Neutrophil (primary cell): ENCODE results near the gene TGM2.
A peak's percentile ranks its signal among the peaks of the same experiment; 100 is the strongest.

ENCODE experiments used
- H3K27ac ChIP-seq: fragments of 200-600 bp; sonication (generic); 2 replicates; pipeline ENCODE4 v1.5.1; 2016; ENCODE audit warnings: mild to moderate bottlenecking, moderate library complexity
- H3K27me3 ChIP-seq: fragments of 200-600 bp; sonication (generic); 2 replicates; pipeline ENCODE4 v1.6.0; 2016; ENCODE audit warnings: mild to moderate bottlenecking
- H3K36me3 ChIP-seq: fragments of 200-600 bp; sonication (generic); 2 replicates; pipeline ENCODE4 v1.5.1; 2017
- H3K4me1 ChIP-seq, 2 experiments: fragments of 200-600 bp in 1 of 2; sonication (generic) in 1 of 2; 1 replicate in 1 of 2; 2 replicates in 1 of 2; pipeline versions ENCODE4 v1.5.1 to v1.6.1; 2013 to 2016; ENCODE audit warnings: low read depth in 1 of 2, low read length in 1 of 2, mild to moderate bottlenecking in 1 of 2, moderate library complexity in 1 of 2; ENCODE audit not compliant: control insufficient read depth in 1 of 2, insufficient read depth in 1 of 2
- H3K4me3 ChIP-seq, 2 experiments: fragments of 200-600 bp in 1 of 2; sonication (generic) in 1 of 2; 1 replicate in 1 of 2; 2 replicates in 1 of 2; pipeline ENCODE4 v1.5.1; 2013 to 2016; ENCODE audit warnings: low read depth in 1 of 2, low read length in 1 of 2, mild to moderate bottlenecking in 1 of 2, moderate library complexity in 1 of 2
- H3K9me3 ChIP-seq: fragments of 200-600 bp; sonication (generic); 2 replicates; pipeline ENCODE4 v1.5.1; 2016
- TF ChIP-seq, protein P1 (sequence below): fragments of 200-600 bp; sonication (generic); IDR thresholded peaks from 2 replicates; pipeline ENCODE4 v1.5.1; 2016; ENCODE audit warnings: antibody characterized with exemption

The TGM2 gene

DNA sequence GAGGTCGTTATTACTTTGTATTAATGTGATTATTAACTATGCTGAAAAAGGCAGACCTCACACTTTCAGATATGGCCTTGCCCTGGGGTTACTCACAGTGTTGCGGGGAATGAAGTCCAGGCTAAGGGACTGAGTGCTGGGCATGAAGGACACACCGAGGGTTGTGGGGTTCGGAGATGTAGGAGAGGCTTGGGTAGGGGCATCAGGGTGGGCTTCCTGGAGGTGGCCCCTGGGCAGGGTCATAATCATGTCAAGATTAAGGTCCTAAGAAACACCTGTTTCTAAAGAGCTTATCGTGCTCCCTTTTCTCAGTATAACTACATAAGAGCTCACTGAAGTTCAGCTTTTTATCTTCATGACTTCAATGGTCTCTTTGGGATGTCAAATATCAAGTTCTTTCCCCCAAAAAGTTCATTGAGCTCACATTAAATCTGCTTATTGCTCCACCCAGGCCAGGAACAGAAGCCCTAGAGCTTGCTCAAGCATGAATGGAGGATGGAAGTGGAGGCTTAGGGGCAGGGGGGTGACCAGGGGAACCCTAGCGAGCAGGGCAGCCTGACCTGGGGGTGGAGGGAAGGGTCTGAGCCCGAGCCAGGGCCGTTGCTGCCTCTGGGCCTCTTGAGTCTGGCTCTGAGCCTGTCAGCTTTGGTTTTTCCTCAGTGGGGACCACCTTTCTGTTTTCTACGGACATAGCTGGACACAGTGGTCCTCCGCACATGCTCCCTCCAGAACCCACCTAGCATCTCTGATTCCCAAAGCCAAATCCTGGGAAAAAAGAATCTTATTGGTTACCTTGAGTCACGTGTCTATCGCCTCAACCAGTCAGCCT, 37.3 kb upstream of the TGM2 start:
- H3K9me3 ChIP-seq = no peaks in the 10 kb centered on the region
- H3K27me3 ChIP-seq = no peaks in the 10 kb centered on the region
- TF ChIP-seq, protein P1, sequence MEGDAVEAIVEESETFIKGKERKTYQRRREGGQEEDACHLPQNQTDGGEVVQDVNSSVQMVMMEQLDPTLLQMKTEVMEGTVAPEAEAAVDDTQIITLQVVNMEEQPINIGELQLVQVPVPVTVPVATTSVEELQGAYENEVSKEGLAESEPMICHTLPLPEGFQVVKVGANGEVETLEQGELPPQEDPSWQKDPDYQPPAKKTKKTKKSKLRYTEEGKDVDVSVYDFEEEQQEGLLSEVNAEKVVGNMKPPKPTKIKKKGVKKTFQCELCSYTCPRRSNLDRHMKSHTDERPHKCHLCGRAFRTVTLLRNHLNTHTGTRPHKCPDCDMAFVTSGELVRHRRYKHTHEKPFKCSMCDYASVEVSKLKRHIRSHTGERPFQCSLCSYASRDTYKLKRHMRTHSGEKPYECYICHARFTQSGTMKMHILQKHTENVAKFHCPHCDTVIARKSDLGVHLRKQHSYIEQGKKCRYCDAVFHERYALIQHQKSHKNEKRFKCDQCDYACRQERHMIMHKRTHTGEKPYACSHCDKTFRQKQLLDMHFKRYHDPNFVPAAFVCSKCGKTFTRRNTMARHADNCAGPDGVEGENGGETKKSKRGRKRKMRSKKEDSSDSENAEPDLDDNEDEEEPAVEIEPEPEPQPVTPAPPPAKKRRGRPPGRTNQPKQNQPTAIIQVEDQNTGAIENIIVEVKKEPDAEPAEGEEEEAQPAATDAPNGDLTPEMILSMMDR = no peak
- H3K4me1 ChIP-seq = peaks cover 15 to 19% of the 10 kb centered on the region in 2 experiments
- no peaks in the 10 kb centered on the region for H3K36me3 ChIP-seq
- no peak overlapping the region for H3K27ac ChIP-seq
- no peak overlapping the region for H3K4me3 ChIP-seq

DNA sequence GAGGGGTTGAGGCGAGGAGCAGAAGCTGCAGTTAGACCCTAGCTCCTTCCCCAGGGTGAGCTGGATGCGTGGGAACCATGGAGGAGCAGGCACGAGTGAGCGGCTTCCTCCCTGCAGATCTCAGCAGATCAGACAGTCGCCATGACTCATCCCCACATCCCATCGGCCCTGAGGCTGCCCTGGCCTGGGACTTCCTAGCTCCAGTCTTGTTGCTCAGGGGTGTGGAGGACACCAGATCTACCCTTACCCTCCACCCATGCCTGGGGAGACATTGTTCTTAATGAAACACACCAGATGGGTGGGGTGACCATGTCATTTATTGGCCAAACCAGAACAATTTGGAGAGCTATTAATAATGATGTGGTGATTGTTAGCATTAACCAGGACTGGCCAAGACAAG, 36.3 kb upstream of the TGM2 start:
- TF ChIP-seq, protein P1 = no peak
- no peaks in the 10 kb centered on the region for H3K9me3 ChIP-seq
- H3K4me3 ChIP-seq = no peak overlapping the region
- H3K27ac ChIP-seq = no peak overlapping the region
- H3K4me1 ChIP-seq = peaks cover 26 to 29% of the 10 kb centered on the region in 2 experiments
- no peaks in the 10 kb centered on the region for H3K36me3 ChIP-seq
- no peaks in the 10 kb centered on the region for H3K27me3 ChIP-seq

DNA sequence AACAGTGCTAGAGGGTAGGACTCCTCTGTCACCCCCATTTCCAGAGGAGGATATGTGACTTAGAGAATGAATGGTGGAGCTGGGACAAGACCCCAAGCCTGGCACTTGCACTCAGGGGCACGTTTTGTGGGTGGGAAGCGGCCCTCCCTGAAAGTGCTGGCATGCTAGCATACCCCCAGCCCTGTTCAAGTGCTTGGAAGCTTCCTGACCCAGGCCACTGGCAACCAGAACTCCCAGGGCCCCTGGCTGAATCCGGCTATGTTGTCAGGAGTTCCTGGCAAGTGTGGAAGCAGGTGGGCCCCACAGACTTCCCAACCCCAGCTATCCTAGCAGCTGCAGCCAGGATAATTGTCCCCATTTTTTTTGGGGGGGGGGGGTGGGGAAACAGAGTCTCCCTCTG, 35.6 kb upstream of the TGM2 start:
- no peak overlapping the region for H3K4me3 ChIP-seq
- TF ChIP-seq, protein P1 = no peak
- H3K27me3 ChIP-seq = no peaks in the 10 kb centered on the region
- no peak overlapping the region for H3K27ac ChIP-seq
- no peaks in the 10 kb centered on the region for H3K36me3 ChIP-seq
- H3K4me1 ChIP-seq = peaks cover 33 to 36% of the 10 kb centered on the region in 2 experiments
- H3K9me3 ChIP-seq = no peaks in the 10 kb centered on the region

DNA sequence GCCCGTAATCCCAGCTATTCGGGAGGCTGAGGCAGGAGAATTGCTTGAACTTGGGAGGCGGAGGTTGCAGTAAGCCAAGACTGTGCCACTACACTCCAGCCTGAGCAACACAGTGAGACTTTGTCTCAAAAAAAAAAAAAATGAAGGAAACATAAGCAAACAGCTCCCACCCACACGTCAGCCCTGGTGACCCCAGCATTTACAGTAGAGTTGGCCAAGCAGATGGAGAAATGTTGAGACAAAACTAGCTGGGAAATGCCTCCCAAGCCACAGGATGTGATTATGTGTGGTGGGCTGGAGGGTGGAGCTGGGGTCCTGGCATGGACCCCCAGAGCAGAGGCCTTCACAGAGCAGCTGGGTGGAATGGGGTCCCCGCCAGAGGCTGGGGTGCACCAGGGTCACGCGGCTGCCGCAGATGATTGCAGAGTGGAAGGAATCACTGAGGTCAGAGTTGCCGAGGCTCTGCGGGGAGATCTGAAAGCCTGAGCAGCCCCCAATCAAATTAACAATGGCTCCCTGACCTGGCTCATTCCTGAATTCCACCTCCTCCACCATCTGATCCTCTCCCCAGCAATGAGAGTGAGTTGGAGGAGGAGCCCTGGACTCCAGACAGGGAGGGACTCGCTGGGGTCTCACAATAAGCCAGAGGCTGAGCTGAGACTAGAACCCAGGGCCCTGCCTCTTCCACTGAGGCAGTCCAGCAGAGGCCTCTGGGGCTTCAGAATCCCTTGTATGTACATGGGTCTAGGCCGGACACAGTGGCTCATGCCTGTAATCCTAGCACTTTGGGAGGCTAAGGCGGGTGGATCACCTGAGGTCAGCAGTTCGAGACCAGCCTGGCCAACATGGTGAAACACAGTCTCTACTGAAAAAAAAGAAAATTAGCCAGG, 34.7 kb upstream of the TGM2 start:
- no peaks in the 10 kb centered on the region for H3K9me3 ChIP-seq
- peaks cover 42 to 45% of the 10 kb centered on the region in 2 experiments for H3K4me1 ChIP-seq
- no peak overlapping the region for H3K27ac ChIP-seq
- no peak overlapping the region for H3K4me3 ChIP-seq
- H3K27me3 ChIP-seq = no peaks in the 10 kb centered on the region
- H3K36me3 ChIP-seq = no peaks in the 10 kb centered on the region
- TF ChIP-seq, protein P1 = no peak

DNA sequence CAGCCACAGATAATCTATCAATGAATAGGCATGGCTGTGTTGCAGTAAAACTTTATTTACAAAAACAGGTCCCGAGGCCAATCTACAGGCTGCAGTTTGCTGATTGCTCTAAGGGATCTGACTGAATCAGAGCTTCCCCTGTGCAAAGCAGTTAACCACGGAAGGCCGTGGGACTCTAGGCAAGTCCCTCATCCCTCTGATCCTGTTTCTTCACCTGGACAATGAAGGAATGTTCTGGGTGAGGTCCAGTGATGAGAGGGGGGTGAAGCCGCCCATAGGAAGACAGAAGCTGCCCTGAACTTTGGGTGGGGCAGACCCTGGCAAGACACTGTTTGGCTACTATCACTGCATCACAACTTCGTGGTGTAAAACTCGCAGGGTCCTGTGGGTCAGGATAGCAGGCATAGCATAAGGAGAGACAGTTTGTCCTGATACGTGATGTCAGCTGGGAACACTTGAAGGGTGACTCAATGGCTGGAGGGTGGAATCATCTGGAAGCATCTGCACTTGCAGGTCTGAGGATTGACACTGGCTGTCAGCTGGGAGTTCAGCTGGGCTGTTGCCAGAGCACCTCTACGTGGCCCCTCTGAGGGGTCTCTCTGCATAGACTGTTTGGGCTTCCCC, 33.3 kb upstream of the TGM2 start:
- Histone ChIP-seq H3K36me3 (no peaks in the 10 kb centered on the region), H3K27me3 (no peaks in the 10 kb centered on the region), H3K4me3 (no peak overlapping the region), H3K4me1 (peaks cover 43 to 45% of the 10 kb centered on the region in 2 experiments), H3K27ac (peak overlapping the region; percentile 91), H3K9me3 (no peaks in the 10 kb centered on the region)
- TF ChIP-seq, protein P1 = no peak
